HG03439 (cell line): ENCODE results near the gene MNDA.

Experiments used
- ATAC-seq: cut with Tn5 transposase; IDR thresholded peaks from one replicate; pipeline ENCODE4 v1.9.1; 2021; ENCODE audit warnings: mild to moderate bottlenecking, moderate library complexity; ENCODE audit not compliant: unreplicated experiment

MNDA gene

DNA sequence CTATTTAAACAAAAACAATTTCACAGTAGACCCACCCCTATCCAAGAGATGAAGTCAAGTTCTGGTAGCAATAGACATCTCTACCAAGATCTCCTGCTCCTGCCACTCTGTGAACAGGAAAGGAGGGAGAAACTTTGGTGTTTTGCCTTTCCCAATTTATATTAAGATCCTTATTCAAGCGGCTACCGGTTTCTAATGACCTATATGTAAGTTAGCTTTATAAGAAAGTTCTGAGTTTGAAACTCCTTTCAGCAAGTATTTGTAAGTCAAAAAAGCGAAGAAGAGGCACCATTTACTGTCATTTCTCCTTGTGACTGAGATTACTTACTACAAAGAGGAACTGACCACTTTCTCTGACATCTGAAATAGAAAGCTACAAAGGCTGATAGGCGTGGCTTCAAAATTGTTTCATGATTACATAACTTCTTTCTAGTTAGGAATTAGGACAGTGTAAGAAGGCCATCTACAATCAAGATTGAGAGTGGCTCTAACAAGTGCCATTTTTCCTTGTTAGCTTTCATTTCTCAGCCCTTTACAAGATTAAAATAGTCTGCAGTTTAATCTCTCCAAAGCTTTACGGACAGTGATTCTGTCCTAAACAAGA is at the start of gene MNDA:
Gene MNDA, plus strand, starts transcription at position 448 of the 604 bp plus-strand sequence. CDS start 10,803 bp downstream, outside the sequence.
- ATAC-seq = peak; percentile 91

DNA sequence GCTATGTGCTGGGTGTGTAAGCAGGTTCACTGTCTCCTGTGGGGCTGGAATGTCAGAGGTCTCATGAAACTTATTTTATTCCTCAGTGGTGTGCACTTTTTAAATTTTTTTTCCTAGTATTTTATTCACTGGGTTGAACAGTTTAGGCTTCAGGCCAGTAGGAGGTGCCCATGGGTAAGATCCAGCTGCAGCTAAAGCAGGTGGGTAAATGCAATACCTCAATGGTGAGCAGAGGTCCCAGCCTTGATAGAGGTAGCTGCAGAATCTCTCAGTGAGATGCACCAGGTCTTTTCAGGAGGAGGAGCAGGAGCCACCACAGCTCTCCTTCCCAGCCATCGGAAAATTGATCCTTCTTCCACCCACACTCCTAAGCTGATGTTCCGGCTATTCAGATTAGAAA is 37.5 kb upstream of the MNDA start:
- no peak for ATAC-seq

DNA sequence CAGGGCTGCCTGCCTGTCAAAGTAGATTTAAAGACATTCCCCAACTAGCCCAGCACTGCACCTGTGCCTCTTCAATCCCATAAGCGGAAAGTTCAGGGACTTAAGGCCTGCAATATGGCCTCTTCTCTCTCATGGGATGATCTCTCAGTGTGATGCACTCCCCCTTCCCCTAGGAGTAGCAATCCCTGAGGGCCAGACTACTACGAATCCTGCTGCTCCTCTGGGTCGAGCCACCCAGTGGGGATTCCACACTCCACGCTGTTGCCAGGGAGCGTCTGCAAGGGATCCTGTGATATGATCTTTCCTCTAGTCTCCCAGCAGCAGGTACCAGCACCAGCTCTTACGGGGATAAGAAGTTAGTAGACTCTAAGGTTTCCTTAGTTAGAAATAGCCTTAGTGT is 36.9 kb upstream of the MNDA start:
- ATAC-seq = no peak

DNA sequence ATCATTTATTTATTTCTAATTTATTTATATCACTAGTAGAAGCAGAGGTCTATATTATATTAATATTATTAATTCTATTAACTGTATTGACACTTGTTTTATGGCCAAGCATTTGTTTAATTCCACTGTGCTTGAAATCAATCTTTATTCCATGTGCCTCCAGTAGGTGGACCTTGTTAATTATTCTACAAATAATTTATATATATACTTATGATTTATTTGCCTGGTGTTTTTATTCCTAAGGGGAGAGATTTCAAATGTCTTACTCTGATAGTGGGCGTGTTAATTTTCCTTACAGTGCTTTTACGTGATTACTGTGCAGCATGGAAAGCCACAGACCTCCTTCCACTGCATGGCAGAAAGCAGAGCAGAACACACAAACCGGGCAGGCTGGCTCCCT is 32.6 kb upstream of the MNDA start:
- ATAC-seq = no peak

DNA sequence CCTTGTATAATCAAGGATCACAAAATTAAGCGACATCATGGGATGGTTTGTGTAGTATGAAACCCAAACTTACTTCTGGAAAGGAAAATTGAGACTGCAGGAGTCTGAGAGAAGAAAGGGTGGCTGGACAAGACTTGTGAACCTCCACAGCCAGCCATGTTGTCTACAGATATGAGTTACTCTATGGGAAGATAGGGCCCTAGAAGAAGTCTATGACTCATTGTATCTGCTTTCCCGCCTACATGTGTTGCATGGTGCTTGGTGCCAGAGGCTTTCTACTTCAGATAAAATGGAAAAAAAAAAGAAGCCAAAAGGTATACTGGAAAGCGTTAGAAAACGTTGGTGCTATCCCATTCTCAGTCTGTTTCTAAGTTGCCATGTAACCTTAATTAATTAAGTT is 31.5 kb upstream of the MNDA start:
- no peak for ATAC-seq

DNA sequence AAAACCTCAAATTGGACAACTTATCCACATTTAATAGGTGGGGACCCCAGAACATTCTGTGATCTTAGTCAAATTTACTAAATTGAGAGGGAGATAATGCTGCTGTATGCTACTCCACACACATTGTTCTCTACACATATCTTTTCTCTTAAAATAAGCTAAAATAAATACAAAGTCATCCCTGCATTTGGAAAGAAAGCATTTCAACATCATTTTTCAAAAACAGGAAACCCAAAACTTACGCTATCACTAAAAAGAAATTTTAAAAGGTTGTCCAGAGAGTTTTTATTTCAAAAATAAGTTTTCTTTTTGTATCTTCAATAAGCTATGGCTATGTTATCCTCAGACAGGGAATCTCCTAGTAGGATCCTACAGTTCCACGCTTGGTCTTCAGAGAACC is 30.6 kb upstream of the MNDA start:
- ATAC-seq = no peak

DNA sequence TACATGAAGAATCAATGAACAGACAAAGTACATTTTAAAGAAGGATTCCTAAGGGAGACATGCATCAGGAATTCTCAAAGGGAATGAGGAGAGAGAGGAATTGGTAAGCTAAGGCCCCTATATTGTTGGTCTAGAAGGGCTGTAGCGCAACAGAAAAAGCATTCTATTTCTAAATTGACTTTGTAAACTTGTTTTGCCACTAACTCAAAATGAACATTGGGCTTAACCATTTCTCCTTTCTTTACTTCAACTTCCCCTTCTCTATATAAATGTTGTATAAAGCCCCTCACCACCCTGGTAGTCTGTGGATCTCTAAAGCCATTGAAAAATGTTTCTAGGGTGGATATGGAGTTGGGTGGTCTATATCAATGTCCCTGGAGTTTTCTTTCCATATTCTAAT is 29.8 kb upstream of the MNDA start:
- no peak for ATAC-seq

DNA sequence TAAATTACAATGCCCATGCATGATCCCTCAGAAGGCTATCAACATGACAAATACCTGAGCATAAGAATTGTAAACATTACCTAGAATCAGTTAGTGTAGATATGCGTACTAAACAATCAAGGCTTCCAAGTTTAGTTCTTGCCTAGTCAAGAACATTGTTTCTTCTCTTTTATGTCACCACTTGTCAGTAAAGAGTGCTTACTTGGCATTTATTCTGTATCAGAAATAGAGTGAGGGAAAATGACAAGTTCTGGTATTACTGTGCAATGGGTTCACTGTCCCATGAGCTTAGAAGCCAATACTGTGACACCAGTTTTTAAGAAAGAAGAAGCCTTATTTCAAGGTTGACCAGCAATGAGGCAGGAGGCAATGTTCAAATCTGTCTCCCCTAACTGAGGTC is 27.5 kb upstream of the MNDA start:
- ATAC-seq = no peak

DNA sequence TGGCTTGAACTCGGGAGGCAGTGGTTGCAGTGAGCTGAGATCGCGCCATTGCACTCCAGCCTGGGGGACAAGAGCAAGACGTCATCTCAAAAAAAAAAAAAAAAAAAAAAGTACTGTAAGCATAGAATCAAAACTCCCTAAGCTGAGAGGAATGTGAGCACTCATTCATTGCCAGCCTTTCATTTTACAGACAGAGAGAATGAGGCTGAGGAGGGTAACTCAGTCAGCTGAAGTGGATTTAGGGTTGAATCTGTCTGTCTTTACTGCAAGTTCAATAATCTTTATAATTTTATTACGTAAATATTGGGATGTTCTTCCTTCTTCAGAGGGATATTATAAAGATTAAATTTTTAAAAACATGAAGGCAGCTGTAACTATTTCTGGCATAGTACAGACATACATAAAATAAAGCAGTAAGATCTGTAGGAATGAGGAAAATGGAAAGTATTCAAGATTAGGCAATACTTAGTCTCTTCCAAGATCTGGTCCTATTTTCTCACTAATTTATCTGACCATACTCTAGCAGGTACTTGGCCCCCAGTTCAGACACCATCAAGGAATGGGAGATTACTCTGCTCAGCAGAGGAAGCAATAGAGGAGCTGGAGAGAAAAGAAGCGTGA is 24.1 kb upstream of the MNDA start:
- no peak for ATAC-seq

DNA sequence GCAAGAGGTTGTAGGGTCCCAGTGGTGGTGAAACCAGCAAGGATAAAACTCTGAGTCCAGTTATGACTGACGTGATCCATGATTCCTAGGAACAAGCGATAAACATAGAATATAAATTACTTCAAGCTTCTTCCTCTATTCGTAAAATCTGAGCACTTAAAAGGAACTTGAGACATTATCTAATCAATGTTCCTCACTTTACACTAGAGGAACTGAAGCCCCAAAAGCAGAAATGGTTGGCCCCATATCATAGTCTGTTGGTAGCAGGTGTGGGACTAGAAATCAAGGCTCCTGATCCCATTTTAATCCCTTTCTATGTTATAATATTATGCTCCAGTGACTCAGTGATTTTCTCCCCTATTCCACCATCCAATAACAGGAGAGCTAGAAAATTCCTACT is 21.9 kb upstream of the MNDA start:
- no peak for ATAC-seq

DNA sequence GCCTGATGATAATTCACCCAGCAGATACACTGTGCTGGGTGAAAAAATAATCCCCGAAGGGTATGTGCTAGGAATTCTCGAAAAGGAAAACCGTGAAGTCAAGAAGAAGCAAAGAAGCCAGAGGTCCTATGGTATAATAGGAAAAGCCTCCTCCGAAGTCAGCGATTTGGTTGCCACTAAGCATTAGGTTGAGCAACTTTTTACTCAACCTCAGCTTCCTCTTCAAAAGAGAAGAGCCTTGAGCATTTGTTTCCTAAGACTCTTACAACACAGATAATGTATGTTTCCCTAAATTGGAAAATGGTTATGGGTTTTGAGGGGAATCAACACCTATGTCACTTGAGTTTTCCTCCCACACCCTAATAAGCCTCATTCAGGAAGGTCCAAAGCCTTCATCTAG is 21.3 kb upstream of the MNDA start:
- no peak for ATAC-seq

DNA sequence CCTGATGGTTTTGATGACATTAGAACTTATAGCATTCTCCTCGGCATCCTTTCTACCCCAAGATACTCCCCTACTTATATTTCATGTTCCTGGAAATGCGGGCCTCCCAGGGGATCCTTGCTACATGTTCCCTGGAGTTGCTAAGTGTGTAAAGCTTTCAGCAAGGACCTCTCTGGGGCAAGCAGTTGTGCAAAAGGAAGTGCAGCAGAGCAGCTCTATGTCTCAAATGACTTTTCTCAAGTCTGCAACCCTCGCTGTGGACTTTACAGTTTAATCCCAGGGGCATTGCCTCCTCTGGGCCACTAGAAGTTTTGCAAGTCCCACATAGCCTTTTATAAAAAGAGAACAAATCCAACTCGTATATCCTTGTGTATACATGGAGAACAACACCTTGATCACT is 20.8 kb upstream of the MNDA start:
- ATAC-seq = no peak

DNA sequence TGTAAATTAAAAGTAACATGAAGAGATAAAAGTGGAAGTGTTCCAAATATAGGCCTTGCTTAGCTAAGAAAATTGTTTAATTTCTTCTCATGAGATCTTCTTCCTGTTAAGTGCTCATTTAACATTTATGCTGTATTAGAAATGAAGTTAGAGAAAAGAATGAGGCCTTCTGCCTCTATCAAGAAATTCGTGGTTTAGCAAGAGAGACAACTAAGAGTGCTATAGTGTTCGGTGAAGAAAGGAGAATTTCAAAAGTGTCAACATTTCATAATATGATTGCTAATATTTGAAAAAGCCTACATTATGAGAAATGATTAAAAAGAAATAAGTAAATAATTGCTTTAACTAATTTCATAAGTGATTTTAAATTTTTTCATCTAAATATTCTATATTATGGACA is 18.8 kb upstream of the MNDA start:
- no peak for ATAC-seq

DNA sequence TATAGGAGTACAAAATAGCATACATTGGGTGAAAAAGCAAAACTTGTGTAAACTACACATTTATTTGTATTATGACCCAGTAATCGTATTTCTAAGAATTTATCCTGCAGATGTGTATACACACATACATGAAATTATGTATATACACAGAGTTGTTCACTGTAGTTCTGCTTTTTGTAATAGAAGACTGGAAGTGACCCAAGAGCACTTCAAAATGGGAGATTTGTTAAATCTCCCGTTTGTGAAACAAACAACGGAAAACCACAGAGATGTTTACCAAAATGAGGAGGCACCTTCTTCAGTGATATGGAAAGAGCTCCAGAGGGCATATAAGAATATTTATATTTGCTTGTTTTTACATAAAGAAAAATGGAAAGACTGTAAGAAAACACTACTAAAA is 18.0 kb upstream of the MNDA start:
- ATAC-seq = no peak

DNA sequence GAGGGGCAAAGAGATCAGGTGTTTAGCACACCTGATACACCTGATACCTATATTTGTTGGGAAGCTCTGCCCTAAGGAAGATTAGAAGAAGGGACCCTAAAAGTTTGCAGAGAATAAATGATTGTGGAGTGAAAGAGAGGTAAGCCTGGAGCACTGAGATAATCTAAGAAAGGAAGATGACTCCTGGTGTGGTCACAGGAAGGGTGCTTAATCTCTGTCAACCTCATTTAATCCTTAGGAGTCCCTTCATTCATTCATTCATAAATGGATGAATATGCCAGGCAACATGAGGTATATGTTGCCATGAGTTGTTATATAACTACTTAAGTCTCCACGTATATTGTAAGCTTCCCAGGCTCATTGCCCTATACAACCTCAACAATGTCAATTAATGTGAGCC is 16.2 kb upstream of the MNDA start:
- no peak for ATAC-seq

DNA sequence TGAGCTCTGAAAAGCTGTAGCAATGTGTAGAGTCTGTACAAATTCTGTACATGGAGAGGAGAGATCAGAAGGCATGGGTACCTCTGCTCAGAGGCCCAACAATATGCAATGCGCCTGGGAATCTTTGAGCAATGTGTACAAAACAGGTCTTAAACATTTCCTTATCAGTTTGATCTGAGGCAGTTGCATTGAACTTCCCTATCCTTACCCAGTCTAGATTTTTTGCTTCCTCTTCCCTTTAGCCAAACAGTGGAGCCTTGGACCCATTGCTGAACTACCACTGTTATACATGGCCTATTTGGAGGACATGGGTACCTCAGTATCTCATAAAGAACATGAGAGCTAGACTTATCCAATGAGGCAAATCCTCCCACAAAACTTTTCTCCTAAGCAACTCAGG is 12.6 kb upstream of the MNDA start:
- ATAC-seq = no peak

DNA sequence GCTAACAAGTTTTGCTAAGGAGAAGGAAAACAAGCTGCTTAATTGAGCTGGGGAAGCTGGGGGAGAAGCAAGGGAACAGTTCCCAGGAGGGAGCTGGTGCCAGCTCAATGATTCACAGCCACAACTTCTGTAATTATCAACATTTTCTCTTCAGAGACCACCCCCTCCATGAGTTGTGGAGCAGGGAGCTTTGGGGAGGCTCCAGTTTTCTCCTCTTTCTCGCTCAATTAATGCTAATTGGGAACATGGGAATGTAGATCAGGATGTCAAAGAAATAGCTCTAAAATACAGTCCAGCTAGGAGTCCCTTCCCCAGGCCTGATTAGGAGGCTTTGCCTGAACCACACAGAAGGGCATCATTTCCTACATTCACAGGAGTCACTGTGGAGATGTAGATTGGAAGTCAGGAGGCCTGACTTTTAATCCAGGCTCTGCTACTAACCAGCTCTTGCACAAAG is 12.1 kb upstream of the MNDA start:
- ATAC-seq = no peak

DNA sequence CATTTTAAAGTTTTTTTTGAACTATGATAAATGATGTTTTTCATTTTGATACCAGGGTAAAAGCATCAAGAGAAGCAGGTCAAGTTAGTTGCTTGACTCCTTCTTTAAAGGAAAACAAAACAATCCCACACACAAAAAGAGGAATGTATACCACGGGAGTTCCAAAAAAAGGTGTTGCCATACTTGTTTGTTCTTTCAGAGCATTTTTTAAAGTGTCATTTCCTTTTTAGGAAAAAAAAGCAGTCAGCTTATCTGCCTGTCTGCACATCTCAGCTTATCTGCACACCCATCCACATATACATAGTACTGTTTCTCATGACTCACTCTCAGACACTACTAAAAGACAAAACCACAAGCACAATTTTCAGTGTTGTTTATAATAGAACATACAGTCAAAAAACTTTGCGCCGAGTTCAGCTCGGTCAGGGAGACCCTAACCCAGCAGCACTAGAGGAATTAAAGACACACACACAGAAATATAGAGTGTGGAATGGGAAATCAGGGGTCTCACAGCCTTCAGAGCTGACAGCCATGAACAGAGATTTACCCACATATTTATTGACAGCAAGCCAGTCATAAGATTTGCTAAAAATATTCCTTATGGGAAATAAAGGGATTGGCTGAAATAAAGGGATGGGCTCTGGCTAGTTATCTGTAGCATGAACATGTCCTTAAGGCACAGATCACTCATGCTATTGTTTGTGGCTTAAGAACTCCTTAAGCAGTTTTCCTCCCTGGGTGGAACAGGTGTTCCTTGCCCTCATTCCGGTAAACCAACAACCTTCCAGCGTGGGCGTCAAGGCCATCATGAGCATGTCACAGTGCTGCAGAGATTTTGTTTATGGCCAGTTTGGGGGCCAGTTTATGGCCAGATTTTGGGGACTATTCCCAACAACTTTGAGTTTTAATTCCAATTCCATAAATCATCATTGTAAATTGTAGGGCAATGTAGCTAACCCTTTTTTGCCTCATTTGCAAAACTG is 11.4 kb upstream of the MNDA start:
- peak; percentile 84 for ATAC-seq

DNA sequence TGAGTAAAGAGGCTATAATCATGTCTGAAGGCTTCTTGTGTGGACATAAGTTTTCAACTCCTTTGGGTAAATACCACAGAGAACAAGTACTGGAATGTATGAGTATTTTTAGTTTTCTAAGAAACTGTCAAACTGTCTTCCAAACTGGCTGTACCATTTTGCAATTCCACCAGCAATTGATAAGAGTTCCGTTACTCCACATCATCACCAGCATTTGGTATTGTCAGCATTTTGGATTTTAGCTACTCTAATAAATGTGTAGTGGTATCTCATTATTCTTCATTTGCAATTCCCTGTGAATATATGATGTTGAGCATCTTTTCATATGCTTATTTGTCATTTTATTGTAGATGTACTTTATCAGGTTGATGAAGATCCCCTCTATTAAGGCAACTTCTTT is 9.4 kb upstream of the MNDA start:
- no peak for ATAC-seq

DNA sequence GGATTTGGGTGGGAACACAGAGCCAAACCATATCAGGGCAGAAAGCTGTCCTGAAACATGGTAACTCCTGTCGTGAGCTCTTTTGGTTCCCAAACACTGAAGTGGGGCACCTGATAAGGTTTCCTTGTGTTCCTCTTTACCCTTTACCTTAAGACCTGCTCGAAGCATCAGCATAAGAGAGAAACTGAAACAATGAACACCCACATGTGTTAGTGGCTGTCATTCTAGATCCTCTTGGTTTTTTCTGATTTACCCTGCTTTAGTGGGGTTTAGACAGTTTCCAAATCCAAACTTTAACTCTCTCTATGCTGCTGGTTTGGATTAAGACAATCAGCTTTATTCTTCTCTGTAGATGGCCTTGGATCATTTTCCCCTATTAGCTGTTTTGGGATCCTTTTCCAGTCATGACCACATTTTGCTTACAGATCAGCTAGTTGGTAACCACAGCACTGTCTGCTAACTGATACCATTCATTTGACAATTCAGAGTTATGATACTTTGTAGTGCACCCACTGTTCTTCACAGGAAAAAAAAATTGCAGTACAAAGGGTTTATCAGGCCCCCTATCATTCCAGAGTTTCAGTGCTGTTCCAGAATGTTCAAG is 975 bp upstream of the MNDA start:
- peak; percentile 65 for ATAC-seq

DNA sequence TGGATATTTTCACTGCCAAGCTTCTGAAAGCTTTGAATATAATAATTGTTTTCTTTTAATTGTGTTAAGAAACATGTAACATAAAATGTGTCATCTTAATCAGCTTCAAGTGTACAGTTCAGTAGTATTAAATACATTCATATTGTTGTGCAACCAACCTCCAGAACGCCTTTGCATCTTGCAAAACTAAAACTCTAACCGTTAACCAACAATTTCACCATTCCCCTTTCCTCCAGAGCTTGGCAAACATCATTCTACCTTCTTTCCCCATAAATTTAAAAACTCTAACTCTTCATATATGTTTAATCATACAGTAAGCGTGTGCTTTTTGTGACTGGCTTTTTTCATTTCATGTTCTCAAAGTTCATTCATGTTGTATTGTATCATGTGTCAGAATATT is 2.1 kb downstream of the MNDA start:
- ATAC-seq = no peak
